Breast epithelium (tissue), 4 donors: ENCODE measurements around the gene HOXB7. TPM values are rescaled to one million over a fixed set of nuclear protein-coding genes. Genes with fewer than 3 reads are reported as not detected.

Source experiments
- DNase-seq, 2 donors: peaks; one replicate each; pipeline ENCODE4 v3.0.0-alpha.2; 2019; ENCODE audit warnings: low spot score in 2 of 2
- H3K27ac ChIP-seq, 2 donors: fragments of 200-600 bp; sonication (generic) in 1 of 2; one replicate each; pipeline ENCODE4 v1.5.1; 2016 to 2019; ENCODE audit warnings: mild to moderate bottlenecking in 1 of 2
- H3K27me3 ChIP-seq, 2 donors: fragments of 200-600 bp; sonication (generic) in 1 of 2; one replicate each; pipeline versions ENCODE4 v1.5.1 to v1.6.0; 2017 to 2019; ENCODE audit warnings: control low read depth in 1 of 2, mild to moderate bottlenecking in 1 of 2
- H3K36me3 ChIP-seq: fragments of 200-600 bp; one replicate; pipeline ENCODE4 v1.5.1; 2019
- H3K4me1 ChIP-seq, 2 donors: fragments of 200-600 bp; sonication (generic); one replicate each; pipeline ENCODE4 v1.5.1; 2016 to 2019; ENCODE audit warnings: control low read depth in 1 of 2
- H3K4me3 ChIP-seq, 3 donors: fragments of 200-600 bp; sonication (generic); 1 replicate in 2 of 3; 2 replicates in 1 of 3; pipeline ENCODE4 v1.5.1; 2016 to 2019; ENCODE audit warnings: mild to moderate bottlenecking in 3 of 3, moderate library complexity in 2 of 3
- H3K9me3 ChIP-seq, 2 donors: fragments of 200-600 bp; sonication (generic) in 1 of 2; one replicate each; pipeline ENCODE4 v1.5.1; 2016 to 2019; ENCODE audit warnings: control low read depth in 1 of 2
- CTCF ChIP-seq, 3 donors: fragments of 450-650 bp; IDR thresholded peaks; one replicate each; pipeline ENCODE4 v1.5.1; 2016 to 2017; ENCODE audit warnings: antibody characterized with exemption in 3 of 3, mild to moderate bottlenecking in 3 of 3, moderate library complexity in 3 of 3
- POLR2A ChIP-seq: fragments of 450-650 bp; IDR thresholded peaks from one replicate; pipeline ENCODE4 v1.6.1; 2016; ENCODE audit warnings: antibody characterized with exemption, mild to moderate bottlenecking, moderate library complexity
- POLR2AphosphoS5 ChIP-seq, 3 donors: sonication (generic); formaldehyde crosslinking; IDR thresholded peaks; one replicate each; pipeline ENCODE4 v1.6.1; 2017; ENCODE audit warnings: antibody characterized with exemption in 3 of 3
- intact Hi-C: fragments of 100-400 bp; cut with DNase I; formaldehyde crosslinking; loops from one replicate; pipeline ENCODE4 v1.15.1; 2023; ENCODE audit warnings: low total_unique reads
- total RNA-seq, 3 donors: library from RNA; depleted of rRNA; stranded (reverse); fragments of >200 nt; gene quantifications; one replicate each; pipeline ENCODE4 v1.1.0, GENCODE V29; 2016

HOXB7 gene
- total RNA-seq, 3 donors from 2014 or later, result 1.5 to 16.8 (median 4.3) TPM

DNA sequence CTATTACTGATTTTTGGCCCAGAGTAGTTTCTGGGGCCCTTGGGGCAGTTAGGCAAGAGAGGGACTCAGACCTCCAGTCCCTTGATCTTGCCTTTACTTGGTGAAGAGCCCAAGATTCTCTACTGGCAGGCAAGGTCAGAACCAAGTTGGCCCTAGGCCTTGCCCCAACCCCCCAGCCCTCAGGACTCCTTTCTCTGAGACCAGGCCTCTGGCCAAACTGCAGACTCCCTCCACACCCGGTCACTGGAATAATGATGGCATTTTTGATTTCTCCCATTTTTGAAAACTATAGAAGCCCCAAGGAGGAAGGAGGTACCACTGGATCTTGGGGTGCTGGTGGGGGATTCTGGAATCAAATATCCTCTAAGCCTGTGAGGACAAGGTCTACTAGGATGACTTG is 33.3 kb upstream of the HOXB7 start:
- Histone ChIP-seq H3K9me3 (no peaks in the 10 kb centered on the region), H3K4me1 (peaks cover 0 to 3% of the 10 kb centered on the region in 2 donors), H3K4me3 (no peak overlapping the region), H3K36me3 (no peaks in the 10 kb centered on the region), H3K27ac (no peak overlapping the region), H3K27me3 (peaks cover 19 to 96% of the 10 kb centered on the region in 2 donors)
- TF ChIP-seq POLR2AphosphoS5 (IDR thresholded peaks at IDR 0.05) (no peak), CTCF (IDR thresholded peaks at IDR 0.05) (no peak), POLR2A (no peak)
- intact Hi-C loops, result no loop called here
- no peak for DNase-seq

DNA sequence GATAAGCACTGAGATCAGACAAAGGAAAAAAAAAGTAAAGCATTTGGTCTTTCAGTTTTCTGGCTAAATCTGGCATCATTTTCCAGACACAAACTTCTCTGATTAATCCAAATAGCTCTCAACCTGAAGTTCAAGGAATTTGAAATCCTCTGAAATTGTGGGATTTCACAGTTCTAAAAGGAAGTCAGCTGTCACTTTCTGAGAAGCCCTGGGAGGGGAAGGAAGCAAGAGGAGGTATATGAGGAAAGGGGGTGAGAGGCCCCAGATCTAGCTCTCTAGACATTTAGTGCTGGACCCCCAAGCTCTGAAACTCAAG is 32.8 kb upstream of the HOXB7 start:
- H3K27ac ChIP-seq, result no peak overlapping the region
- intact Hi-C loops, result no loop called here
- H3K4me1 ChIP-seq, result peaks cover 0 to 3% of the 10 kb centered on the region in 2 donors
- no peaks in the 10 kb centered on the region for H3K9me3 ChIP-seq
- TF ChIP-seq POLR2A (no peak), CTCF (IDR thresholded peaks at IDR 0.05) (no peak), POLR2AphosphoS5 (IDR thresholded peaks at IDR 0.05) (no peak)
- H3K27me3 ChIP-seq, result peaks cover 21 to 98% of the 10 kb centered on the region in 2 donors
- DNase-seq, result no peak
- H3K36me3 ChIP-seq, result no peaks in the 10 kb centered on the region
- no peak overlapping the region for H3K4me3 ChIP-seq

DNA sequence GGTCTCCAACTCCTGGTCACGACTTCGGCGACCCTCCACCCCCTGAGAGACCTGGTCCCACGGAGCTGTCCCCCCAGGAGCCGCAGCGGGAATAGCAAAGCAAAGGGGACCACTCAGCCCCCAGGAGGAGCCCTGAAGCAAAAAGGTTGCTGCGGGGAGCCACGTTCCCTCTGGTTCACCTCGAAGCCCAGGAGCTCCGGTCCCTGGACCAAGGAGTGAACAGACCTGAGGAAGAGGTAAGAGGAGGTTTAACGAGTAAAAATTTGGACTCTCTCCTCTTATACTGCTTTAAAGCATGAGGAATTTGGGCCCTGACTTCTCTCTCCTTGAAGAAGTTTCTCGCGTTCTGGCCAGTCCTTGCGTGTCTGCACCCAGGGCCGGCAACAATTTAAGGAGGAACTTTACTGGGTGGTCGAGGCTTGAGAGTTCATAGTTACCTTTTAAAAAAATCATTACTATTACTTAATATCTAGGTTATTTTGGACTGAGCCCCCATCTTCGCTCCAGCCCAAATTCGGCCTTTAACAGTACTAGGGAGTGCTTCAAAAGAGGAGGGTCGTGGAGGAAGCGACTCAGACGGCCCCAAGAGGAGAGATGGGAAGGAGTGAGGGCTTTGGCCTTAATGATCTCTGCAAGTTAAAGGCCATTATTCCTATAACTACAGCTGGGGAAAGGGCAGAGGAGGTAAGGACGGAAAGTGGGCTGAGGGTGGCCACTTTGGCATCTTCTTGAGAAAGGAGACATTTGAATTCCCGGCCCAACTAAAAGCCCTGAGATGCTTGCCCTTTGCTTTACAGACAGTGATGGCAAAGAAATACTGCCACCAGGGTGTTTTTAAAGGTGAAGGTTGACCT is 32.3 kb upstream of the HOXB7 start:
- no peak for DNase-seq
- Histone ChIP-seq H3K9me3 (no peaks in the 10 kb centered on the region), H3K36me3 (no peaks in the 10 kb centered on the region), H3K27ac (no peak overlapping the region), H3K27me3 (peaks cover 21 to 99% of the 10 kb centered on the region in 2 donors), H3K4me3 (no peak overlapping the region), H3K4me1 (peaks cover 0 to 3% of the 10 kb centered on the region in 2 donors)
- intact Hi-C loops, result no loop called here
- no peak for TF ChIP-seq POLR2A
- no peak for TF ChIP-seq POLR2AphosphoS5 (IDR thresholded peaks at IDR 0.05)
- TF ChIP-seq CTCF (IDR thresholded peaks at IDR 0.05), result no peak

DNA sequence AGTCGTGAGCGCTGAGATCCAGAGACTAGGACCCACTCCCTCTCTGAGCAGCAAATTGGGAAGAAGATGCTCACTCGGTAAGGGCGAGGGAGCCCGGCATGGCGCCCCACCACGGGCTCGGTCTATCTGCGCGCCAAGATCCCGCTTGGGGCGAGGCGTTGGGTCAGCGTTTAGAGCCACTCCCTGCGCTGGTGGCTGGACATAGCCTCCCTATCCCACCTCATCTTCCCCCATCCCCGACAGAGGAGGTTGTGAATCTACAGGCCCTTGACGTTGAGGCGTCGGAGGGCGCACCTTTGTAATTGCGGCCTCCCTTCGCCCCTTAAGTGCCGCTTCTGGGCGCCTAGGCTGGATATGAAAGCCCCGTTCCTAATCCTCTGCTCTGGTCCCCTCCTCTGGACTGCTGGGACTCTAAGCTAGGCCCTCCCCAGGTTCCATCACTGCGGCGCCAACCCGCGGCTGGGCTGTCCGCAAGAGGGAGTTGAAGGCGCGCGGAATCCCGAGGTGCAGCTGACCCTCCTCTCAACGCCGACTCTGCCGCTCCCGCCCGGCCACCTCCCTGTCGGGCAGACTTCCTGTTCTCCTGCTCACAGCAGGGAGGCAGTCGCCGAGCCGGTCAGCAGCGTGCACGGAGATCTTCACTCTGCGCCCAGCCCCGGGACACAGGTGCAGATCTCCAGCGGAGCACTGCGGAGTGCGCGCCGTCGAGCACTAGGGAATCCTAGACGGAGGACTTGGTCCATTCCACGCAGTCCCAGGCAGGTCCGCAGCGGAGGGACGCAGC is 31.4 kb upstream of the HOXB7 start:
- no peak for DNase-seq
- no peaks in the 10 kb centered on the region for H3K9me3 ChIP-seq
- no peak overlapping the region for H3K27ac ChIP-seq
- H3K36me3 ChIP-seq, result no peaks in the 10 kb centered on the region
- intact Hi-C loops, result no loop called here
- H3K4me3 ChIP-seq, result peak overlapping the region in 1 of 3 donors; percentile 25
- peaks cover 21 to 99% of the 10 kb centered on the region in 2 donors for H3K27me3 ChIP-seq
- TF ChIP-seq CTCF (IDR thresholded peaks at IDR 0.05) (no peak), POLR2AphosphoS5 (IDR thresholded peaks at IDR 0.05) (no peak), POLR2A (no peak)
- peaks cover 0 to 2% of the 10 kb centered on the region in 2 donors for H3K4me1 ChIP-seq

DNA sequence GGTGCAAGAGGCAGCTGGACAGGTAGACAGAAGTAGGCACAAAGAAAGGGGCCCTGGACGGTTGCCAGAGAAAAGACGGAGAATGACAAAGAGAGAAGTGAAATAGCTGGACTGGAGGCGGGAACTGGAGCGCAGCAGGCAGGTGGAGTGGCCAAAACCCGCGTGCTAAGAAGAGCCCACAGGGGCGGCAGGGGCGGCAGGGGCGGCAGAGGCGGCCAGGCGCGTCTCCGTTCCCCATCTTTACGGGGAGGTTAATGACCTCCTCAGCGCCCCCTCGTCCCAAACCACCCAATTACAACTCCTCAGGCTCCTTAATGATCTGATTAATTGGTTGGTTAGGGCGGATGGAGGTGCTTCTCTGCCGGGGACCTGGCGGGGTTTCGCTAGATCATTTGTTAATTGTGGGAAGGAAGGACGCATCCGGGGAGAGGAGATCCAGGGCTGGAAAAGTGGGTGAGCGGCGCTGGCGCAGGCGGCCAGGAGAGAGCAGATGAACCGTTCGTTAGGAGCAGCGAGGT is 30.8 kb upstream of the HOXB7 start:
- H3K27me3 ChIP-seq, result peaks cover 19 to 99% of the 10 kb centered on the region in 2 donors
- H3K36me3 ChIP-seq, result no peaks in the 10 kb centered on the region
- no peaks in the 10 kb centered on the region for H3K9me3 ChIP-seq
- H3K4me3 ChIP-seq, result no peak overlapping the region
- intact Hi-C loops, result no loop called here
- no peak for DNase-seq
- no peak overlapping the region for H3K27ac ChIP-seq
- H3K4me1 ChIP-seq, result no peaks in the 10 kb centered on the region
- TF ChIP-seq POLR2A, result no peak
